GM18505 (cell line): ENCODE results near the gene GAPDH.

ENCODE experiments used
- ATAC-seq: cut with Tn5 transposase; IDR thresholded peaks from one replicate; pipeline ENCODE4 v1.9.1; 2021; ENCODE audit not compliant: unreplicated experiment
- POLR2A ChIP-seq: IDR thresholded peaks from 4 replicates; pipeline ENCODE4 v1.6.1; 2011; ENCODE audit warnings: borderline replicate concordance; ENCODE audit not compliant: insufficient read depth, insufficient read length; ENCODE audit errors: extremely low read depth

Gene GAPDH

GRCh38 chr12:6541371-6542165 lies 7.3 kb downstream of the GAPDH start:
- ATAC-seq, result no peak
- TF ChIP-seq POLR2A, result no peak

- ATAC-seq, result no peak
- TF ChIP-seq POLR2A, result no peak
Measured at GRCh38 chr12:6542209-6543009, 8.1 kb downstream of the GAPDH start.

GRCh38 chr12:6546016-6546415 lies 11.7 kb downstream of the GAPDH start:
- no peak for TF ChIP-seq POLR2A
- no peak for ATAC-seq

GRCh38 chr12:6547566-6547965 lies 13.2 kb downstream of the GAPDH start:
- no peak for TF ChIP-seq POLR2A
- ATAC-seq, result no peak

GRCh38 chr12:6547987-6548386 lies 13.7 kb downstream of the GAPDH start:
- no peak for ATAC-seq
- TF ChIP-seq POLR2A, result no peak

- no peak for TF ChIP-seq POLR2A
Measured at GRCh38 chr12:6548556-6548955, 14.2 kb downstream of the GAPDH start.

GRCh38 chr12:6548966-6549683 lies 14.8 kb downstream of the GAPDH start:
- ATAC-seq, result no peak
- TF ChIP-seq POLR2A, result no peak

More at GRCh38 chr12:6548556-6548955, 14.2 kb downstream of the GAPDH start:
- ATAC-seq, result no peak

GRCh38 chr12:6549684-6550151 lies 15.4 kb downstream of the GAPDH start:
- no peak for ATAC-seq
- no peak for TF ChIP-seq POLR2A

- no peak for ATAC-seq
- no peak for TF ChIP-seq POLR2A
Measured at GRCh38 chr12:6550294-6551062, 16.2 kb downstream of the GAPDH start.

- no peak for ATAC-seq
- no peak for TF ChIP-seq POLR2A
Measured at GRCh38 chr12:6551063-6551461, 16.7 kb downstream of the GAPDH start.

- ATAC-seq, result no peak
- no peak for TF ChIP-seq POLR2A
Measured at GRCh38 chr12:6551496-6552139, 17.3 kb downstream of the GAPDH start.

- no peak for ATAC-seq
- no peak for TF ChIP-seq POLR2A
Measured at GRCh38 chr12:6552140-6552551, 17.8 kb downstream of the GAPDH start.
